Fibroblast of lung (primary cell): ENCODE results near the gene UIMC1.
"Not testable (repeated sequence)": the region's sequence is repeated elsewhere in the genome, so short reads cannot be mapped to it uniquely, and the experiment has no call there.

ENCODE experiments used
- EZH2 ChIP-seq: IDR thresholded peaks from 2 replicates; pipeline ENCODE4 v1.5.1; 2012; ENCODE audit warnings: low read length, control low read depth, mild to moderate bottlenecking; ENCODE audit errors: missing control alignments
- TF ChIP-seq, protein P1 (sequence below), 2 donors: IDR thresholded peaks in 1 of 2; conservative IDR thresholded peaks in 1 of 2; 1 replicate in 1 of 2; 2 replicates in 1 of 2; pipeline ENCODE4 v1.5.1; 2011 to 2012; ENCODE audit warnings: low read length in 2 of 2, control low read depth in 1 of 2, inconsistent platforms in 1 of 2, low read depth in 1 of 2, mild to moderate bottlenecking in 1 of 2

DNA sequence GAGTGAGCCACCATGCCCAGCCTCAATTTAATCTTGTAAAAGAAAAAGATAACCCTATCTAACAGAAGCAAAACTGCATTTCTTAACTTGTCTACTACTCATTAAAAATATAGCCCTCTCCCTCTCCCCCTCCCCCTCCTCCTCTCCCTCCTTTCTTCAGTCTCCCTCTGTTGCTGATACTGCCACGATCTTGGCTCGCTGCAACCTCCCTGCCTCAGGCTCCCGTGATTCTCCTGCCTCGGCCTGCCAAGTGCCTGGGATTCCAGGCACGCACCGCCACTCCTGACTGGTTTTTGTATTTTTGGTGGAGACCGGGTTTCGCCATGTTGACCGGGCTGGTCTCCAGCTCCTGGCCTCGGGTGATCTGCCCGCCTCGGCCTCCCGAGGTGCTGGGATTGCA is 23.5 kb downstream of the UIMC1 start:
- TF ChIP-seq, protein P1, sequence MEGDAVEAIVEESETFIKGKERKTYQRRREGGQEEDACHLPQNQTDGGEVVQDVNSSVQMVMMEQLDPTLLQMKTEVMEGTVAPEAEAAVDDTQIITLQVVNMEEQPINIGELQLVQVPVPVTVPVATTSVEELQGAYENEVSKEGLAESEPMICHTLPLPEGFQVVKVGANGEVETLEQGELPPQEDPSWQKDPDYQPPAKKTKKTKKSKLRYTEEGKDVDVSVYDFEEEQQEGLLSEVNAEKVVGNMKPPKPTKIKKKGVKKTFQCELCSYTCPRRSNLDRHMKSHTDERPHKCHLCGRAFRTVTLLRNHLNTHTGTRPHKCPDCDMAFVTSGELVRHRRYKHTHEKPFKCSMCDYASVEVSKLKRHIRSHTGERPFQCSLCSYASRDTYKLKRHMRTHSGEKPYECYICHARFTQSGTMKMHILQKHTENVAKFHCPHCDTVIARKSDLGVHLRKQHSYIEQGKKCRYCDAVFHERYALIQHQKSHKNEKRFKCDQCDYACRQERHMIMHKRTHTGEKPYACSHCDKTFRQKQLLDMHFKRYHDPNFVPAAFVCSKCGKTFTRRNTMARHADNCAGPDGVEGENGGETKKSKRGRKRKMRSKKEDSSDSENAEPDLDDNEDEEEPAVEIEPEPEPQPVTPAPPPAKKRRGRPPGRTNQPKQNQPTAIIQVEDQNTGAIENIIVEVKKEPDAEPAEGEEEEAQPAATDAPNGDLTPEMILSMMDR (conservative IDR thresholded peaks at IDR 0.05 in 1 of 2, IDR thresholded peaks at IDR 0.05 in 1 of 2; ENCODE audit: low read depth in 1 of 2, low read length in 2 of 2) = not testable (repeated sequence)
- TF ChIP-seq EZH2 = not testable (repeated sequence)
